Activated CD4-positive, alpha-beta T cell treated with anti-CD3 and anti-CD28 coated beads for 1 hour (primary cell): Measurements from ENCODE around the gene SIRT2.
A peak's percentile ranks its signal among the peaks of the same experiment; 100 is the strongest.
"Not testable (repeated sequence)": the region's sequence is repeated elsewhere in the genome, so short reads cannot be mapped to it uniquely, and the experiment has no call there.

Experiments
- DNase-seq: peaks from one replicate; pipeline ENCODE4 v3.0.0-alpha.2; 2020

SIRT2 gene

DNA sequence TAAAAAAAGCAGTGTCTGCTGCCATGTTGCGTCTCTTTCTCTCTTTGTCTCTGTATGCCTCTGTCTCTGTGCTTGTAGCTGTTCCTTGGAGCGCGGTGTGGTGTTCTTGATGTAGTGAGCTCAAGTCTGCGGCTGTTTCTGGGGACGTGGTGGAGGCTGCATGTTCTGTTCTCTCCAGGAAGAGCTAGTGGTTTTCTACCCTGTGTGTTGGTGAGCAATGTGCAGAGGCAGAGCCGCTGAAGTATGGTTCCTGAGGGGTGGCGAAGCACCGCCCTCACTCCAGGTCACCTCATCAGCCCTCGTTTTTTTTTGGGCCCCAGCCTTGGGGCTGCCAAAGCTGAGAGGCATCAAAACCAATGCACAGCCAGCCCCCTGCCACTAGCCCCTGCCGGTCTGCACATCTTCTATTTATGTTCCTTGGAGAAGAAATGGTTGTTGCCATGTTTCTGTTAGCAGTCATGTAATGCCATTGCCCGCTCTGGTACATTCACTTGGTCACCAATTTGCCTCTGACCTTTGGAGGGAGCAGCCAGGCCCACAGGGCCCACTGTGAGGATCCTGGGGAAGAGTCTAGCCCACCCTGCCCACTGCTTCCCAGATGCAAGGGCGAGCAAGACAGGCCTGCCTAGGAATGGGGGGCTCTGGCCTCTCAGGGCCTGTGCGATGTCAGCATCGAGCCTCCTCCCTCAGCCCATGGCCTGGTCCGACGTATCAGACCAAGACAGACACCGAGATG is 56.8 kb downstream of the SIRT2 start:
- DNase-seq, result peak; percentile 43

DNA sequence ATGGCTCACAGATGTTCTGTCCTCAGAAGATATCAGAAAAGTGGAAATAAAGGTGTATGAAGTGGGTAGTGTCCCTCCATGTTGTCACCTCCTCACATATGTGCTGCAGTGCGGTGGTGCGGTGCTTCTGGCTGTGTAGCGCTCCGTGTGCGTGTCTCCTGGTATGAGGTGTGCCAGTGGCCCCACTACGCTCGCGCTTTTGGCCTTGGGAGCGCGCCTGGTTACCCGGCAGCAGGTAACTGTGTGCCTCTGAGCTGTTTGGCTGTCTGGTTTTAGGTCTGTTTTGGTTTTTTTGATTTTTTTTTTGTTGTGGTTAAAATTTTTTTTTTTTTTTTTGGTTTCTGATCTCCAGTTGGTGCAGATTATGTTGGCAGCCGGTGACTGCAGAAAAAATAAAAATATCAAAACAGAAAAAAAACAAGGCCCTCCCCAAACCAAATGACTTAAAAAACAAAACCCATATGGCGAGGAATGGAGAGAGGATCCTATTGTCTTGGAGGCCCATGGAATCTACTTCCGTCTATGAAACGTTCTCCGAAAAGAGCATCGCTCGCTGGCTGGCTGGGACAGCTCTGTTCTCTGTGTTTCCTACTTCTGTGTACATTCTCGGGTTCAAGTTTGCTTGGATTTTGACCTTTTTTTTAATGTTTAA is 57.5 kb downstream of the SIRT2 start:
- DNase-seq, result peak; percentile 31

DNA sequence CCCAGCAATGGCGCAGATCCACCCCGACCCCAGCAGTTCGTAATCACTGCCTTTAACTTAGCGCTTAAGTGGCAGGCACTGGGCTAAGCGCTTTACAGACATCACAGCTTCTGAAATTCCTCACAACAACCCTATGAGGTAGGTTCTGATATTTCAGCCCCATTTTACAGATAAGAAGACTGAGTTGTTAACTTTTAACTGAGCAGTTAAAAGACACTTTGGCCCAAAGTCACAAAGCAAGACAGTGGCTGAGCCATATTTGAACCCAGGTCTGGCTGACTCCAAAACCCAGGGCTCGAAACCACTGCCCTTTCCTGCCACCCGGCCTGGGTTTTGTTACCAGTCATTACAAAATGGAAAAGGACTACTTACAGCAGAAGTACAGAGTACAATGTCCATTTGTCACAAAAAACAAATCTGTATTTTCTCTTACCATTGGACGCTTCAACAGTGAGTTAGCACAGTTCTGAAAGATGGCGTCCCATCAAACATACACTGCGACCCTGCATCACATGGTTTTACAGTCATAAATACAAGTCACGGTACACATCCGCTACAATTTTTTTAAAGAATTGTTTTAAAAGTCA is 58.1 kb downstream of the SIRT2 start:
- no peak for DNase-seq

DNA sequence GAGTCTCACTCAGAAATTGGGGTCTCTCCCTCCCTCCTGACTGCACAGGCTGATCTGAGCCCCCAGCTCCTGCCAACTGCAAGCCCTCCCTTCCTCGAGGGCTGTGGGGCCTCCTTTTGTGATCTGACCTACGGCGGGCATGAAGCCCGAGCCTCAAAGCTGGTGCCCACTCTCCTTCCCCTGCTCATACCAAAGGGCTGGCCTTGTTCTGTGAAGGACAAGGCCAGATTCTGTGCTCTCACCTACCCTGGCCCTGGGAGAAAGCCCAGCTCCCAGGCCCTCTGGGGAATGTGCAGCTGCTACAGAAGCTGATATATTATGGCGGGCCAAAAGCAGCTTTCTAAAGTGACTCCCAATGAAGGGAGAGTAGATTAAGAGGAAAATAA is 58.8 kb downstream of the SIRT2 start:
- DNase-seq, result no peak

DNA sequence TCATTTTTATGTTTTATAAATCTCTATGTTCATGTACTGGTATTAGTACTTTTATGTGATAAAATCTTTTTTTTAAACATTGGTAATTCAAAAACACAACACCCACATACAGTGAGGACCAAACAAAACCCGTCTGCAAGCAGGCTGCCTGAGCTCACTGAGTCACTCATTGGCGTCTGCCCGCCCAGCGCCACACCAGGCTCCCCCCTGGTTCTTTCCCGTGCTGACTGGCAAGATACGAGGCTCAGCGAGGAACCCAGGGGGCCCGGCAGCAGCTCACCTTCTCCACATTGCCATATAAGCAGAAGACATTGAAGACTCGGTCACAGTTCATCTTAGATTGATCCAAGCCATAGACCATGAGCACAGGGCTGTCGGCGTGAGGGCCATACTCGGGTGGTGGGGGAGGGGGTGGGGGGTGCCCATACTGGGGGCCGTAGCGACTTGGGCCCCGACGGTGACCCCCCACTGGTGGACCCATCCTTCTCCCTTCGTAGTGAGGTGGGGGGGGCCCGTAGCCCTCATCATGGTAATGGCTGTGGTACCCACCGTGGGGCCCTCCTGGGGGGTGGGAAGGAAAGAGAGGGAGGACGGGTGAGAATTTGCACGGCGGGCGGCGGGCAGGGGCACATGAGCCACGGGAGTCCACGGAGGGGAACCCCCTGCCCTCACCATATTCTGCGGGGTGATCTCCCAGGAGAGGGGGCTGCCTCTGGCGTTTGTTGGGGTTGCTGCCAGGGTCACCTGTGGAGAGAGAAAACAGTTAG is 59.4 kb downstream of the SIRT2 start:
- DNase-seq, result no peak

DNA sequence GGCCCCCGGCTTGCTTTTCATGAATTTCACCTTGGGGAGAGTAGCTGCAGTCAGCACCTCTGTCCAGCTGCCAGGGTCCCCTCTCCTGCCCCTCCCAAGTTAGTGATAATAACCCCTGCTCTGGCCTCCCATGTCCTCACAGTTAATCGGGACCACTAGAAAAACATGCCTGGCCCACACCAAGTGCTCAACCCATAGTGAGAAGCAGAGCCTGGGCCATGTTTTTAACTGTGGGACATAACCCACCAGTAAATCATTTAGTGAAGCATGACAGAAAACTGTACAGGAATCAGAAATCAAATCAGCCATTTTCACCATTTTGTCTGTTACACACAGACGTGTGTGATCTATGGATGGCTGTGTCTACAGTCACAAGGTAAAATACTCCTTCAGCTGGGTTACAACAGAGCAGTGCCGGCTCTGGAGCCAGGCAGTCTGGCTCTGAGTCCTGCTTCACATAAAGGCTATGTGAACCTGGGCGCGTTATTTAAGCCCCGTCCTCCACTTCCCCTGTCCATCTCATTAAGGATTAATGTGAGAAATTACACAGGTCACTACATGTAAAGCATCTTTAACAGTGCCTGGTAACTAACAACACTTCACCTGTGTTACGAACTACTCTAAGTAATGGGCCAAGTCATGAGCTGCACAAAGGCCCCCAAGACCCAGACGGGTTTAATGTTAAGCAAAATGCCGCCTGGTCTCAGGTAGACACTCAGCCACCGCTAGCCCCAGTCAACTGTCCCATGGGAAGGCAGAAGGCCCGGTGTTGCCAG is 60.2 kb downstream of the SIRT2 start:
- no peak for DNase-seq

DNA sequence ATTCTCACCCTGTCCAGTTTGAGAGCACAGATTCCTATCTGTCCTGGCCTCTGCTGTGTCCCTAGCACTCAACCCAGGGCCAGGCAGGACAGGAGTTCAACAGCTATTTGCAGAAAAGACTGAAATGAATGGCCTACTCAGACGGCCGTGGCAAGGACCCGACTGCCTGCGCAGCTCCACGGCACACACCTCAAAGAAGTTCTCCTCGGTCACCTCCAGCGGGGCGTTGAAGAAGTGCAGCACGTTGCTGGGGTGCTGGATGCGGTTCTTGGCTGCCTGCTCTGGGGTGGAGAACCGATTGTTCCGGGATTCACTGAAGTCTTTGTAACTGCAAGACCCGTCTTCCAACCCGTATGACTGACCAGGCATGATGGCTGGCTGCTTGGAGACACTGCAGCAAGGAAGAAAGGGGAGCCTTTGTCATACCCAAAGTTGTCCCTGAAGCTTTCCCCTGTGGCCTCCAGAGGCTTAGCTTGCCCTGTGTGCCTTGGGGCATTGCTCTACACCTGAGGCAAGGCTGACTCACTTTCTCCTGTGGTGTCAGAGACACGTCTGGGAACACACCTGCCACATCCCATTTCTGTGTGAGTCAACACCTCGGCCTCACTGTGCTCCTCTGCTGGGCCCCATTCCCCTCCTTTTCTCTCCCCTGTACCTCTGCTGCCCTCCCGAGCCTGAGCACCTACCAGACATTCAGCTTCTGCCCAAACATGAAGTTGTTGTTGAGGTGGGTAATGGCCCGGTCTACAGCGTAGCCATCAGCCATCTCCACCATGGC is 61.0 kb downstream of the SIRT2 start:
- peak; percentile 52 for DNase-seq

DNA sequence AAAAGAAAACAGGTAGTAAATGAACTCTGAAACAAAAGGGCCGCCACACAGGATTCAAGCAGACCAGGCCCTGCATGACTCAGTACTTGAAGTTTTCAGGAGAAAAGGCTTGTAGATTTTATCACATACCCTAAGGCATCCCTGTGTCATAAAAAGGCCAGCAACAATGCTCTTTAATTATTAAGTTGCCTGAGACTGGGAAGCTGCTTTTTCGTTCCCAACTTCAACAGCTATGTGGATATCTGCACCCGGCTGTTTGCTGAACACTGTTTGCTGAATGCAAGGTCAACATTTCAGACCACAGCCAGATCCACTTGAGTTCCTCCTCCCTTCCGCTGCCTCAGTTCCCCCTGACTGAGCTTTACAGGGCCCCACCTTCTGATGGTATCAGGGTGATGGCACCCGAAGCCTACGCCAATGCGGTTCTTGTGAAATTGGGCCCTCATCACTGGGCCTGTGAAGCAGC is 61.7 kb downstream of the SIRT2 start:
- no peak for DNase-seq

DNA sequence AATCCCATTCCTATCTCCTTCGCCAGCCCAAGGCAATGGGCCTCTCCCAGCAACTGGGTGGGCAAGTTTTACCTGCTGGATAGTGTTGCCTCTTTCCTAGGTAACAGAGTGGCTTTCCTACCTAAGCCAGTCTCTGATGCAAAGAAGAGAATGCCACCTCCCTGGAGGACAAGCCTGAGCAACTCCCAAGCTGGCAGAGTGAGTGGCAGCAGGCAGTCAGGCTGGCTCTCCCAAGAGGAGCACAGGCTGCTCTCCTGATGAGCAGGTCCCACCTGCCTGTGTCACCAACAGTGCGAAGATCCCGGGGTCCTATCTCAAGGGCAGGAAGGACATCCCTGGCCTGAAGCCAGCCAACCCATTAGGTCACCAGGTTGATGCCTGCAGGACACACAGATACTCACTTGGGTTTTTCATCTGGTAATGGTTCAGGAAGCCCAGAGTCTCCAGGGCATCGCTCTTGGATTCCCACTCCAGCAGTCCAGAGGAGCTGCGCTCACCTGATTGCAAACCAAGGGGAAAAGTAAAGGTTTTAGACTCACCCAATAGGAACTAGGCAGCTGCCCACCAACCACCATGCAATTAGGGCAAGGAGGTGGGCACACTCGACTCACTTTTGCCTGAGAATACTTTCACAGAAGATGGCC is 62.3 kb downstream of the SIRT2 start:
- DNase-seq, result no peak

DNA sequence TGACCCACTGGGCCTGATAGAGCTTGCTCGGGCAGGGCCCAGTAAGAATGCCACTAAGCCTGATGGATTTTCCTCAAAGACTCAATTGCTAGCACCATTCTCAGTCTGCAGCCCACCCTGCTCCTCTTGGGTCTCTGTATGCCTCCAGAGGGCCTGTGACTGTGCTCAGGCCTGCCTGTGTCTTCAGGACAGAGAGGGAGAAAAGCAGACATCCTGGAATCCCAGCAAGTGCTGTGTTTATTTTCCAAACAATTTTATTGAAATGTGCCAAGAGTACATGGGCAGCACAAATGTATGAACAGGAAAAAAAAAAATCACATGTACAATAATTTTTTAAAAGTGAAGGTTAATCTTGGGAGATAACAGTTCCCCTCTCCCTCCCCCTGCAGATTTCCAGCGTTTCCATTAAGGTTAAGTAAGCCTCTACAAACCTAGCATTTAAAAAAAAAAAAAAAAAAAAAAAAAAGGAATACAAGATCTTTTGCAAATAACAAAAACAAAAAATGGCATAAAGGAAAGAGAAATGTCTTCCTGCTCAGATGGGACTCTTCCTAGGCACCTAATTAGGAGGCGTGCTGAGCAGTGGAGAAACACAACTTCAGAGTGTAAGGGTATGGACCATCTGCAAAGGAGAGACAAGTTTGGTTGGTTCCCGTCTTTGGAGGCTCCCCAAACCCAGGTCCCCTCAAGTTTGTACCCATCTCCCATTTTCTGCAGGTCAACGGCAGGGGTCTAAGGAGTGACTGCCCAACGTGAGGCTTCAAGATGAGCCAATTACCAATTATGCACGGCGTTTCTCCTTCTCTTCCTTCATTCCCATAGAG is 63.0 kb downstream of the SIRT2 start:
- no peak for DNase-seq

DNA sequence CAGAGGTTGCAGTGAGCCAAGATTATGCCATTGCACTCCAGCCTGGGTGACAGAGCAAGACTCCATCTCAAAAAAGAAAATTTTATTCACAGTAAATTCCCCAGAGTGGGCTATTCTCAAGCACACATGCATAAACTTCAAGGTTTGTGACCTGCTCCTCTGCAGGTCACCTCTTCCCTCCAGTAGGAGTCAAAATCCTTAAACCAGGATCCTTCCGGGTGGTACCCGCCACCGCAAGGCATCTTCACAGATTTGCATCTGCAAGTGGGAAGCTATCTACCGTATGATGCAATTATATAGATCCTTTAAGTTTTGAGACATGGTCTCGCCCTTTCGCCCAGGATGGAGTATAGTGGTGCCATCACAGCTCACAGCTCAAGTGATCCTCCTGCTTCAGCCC is 64.8 kb downstream of the SIRT2 start:
- no peak for DNase-seq

DNA sequence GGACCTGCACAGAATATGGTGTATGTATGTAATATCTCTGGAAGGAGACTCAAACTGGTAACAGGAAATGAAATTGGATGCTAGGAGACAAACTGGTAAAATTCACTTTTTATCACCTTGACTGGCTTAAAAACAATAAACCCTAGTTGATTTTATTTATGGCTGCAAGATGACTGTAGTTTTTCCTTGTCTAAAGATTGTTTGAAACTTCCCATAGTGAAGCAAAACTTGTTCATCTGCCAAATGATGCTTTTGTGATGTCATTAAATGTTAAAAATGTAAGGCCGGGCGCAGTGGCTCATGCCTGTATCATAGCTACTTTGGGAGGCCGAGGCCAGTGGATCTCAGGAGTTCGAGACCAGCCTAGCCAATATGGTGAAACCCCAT is 65.3 kb downstream of the SIRT2 start:
- DNase-seq, result no peak

DNA sequence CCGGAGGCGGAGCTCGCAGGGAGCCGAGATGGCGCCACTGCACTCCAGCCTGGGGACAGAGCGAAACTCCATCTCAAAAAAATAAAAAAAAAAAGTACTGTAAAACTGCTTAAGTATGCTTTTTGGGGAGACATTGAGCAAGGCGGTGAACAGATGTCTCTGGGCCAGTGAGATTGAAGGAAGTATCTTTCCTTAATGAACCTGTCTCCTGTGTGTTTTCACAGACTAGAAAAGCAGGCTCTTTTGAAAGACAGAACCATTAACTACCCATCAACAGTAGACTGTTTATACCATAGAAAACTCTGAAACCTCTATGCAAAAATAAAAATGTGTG is 66.4 kb downstream of the SIRT2 start:
- no peak for DNase-seq

DNA sequence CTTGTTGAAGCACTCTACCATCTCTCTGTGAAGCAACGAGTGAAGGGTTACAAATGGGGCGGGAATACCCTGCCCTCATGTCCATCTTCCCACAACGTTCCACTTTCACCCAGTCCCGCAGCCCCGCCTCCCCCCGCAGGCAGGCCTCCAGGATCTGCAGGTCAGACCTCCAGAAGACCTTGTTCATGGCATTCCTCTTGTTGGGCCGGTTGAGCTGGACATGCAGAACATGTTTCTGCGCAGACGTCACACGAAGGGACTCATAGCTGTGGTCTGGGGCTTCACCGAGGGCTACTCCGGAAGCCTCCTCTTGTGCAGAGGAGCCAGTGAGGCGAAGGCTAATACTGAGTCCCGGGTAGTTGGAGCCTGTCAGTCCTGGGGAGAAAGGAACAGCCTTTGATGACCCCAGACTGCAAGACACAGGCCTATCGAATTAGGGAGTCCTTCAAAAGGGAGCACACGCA is 68.2 kb downstream of the SIRT2 start:
- DNase-seq, result no peak

DNA sequence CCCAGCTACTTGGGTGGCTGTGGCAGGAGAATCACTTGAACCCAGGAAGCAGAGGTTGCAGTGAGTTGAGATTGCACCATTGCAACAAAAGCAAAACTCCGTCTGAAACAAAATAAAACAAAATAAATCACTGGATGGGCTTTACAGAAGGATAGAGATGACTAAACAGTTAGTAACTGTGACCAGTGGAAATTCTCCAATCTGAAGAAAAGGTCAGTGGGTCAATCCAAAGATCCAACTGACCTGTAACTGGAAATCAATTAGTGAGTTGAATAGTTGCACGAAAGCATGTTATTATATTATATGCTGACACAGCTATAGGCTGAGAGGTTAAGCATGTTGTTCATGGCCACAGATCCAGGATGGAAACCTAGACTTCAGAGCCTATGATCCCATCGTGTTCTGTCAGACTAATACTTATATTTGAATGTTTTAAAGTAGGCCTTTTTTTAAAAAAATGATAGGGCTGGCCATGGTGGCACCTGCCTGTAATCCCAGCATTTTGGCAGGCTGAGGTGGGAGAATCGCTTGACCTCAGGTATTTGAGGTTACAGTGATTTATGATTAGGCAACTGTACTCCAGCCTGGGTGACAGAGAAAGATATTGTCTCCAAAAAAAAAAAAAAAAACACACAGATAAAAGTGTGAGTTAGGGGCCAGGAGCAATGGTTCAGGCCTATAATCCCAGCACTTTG is 69.2 kb downstream of the SIRT2 start:
- no peak for DNase-seq

DNA sequence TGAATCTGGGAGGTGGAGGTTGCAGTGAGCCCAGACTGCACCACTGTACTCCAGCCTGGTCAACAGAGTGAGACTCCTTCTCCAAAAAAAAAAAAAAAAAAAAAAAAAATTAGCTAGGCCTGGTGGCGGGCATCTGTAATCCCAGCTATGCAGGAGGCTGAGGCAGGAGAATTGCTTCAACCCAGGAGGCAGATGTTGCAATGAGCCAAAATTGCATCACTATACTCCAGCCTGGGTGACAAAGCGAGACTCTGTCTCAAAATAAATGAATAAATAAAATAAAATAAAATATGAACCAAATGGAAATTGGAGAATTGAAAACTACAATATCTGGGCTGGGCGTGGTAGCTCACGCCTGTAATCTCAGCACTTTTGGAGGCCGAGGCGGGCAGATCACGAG is 70.2 kb downstream of the SIRT2 start:
- not testable (repeated sequence) for DNase-seq
